Activated naive CD8-positive, alpha-beta T cell (primary cell): Measurements from ENCODE around the gene ATOX1.
"Not testable (repeated sequence)": the region's sequence is repeated elsewhere in the genome, so short reads cannot be mapped to it uniquely, and the experiment has no call there.

ENCODE experiments used
- H3K27ac Mint-ChIP-seq: one replicate; pipeline ENCODE4 v1.8.0; 2021; ENCODE audit warnings: mixed read lengths
- H3K27me3 Mint-ChIP-seq: one replicate; pipeline ENCODE4 v1.8.0; 2021; ENCODE audit warnings: mixed read lengths
- H3K36me3 Mint-ChIP-seq: one replicate; pipeline ENCODE4 v1.8.0; 2021; ENCODE audit warnings: mixed read lengths
- H3K4me1 Mint-ChIP-seq: one replicate; pipeline ENCODE4 v1.8.0; 2021; ENCODE audit warnings: low read depth, mixed read lengths
- H3K4me3 Mint-ChIP-seq: one replicate; pipeline ENCODE4 v1.8.0; 2021; ENCODE audit warnings: mild to moderate bottlenecking, mixed read lengths
- H3K9me3 Mint-ChIP-seq: one replicate; pipeline ENCODE4 v1.8.0; 2021; ENCODE audit warnings: low read depth, mixed read lengths

Gene ATOX1

DNA sequence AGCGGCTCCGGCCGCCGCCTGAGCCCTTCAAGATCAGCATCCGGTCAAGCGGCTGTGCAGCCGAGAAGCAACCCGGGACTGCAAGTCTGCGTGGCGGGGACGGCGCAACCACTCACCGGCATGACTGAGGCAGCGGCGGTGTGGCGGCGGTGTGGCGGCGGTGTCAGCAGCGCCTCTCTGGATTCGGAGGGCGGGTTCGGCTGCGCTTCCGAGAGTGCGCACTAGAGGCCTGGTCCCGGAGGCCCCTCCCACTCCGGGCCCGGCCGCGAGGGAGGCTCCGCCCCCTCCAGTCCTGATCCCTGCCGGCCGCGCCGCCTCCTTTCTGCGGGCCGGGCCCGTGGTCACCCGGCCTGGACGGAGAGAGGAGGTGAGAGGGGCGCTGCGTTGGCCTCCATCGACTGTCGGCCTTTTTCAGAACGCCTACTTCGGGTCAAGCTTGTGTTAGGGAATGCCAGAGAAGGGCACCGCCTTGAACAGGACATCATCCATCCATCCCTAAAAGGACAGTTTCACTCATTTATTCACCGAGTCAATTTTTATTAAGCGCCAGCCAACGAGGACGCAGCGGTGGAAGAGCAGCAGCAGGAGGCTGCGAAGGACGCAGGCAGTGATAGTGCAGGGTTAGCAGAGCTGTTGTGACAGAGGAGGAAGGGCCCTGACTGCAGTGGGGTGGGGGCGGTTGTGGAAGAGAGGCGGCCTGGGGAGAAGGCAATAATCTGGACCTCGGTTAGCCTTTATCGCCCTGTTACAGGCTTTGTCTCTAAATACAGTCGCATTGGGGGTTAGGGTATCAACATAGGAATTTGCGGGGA lies at the start of gene ATOX1:
Gene ATOX1 (minus strand): TSS at position 202 of the 812 bp plus-strand sequence. CDS start 80 bp downstream, at position 122.
- Mint-ChIP-seq H3K9me3 (no peaks in the 10 kb centered on the region), H3K36me3 (no peaks in the 10 kb centered on the region), H3K4me3 (peak within 1 kb of the TSS; percentile 92), H3K27ac (peak within 1 kb of the TSS; percentile 94), H3K27me3 (no peaks in the 10 kb centered on the region), H3K4me1 (peaks cover 36% of the 10 kb centered on the region)

GRCh38 chr5:151805414-151806223 lies 47.2 kb upstream of the ATOX1 start:
- Mint-ChIP-seq H3K9me3 (no peaks in the 10 kb centered on the region), H3K4me1 (peaks cover 32% of the 10 kb centered on the region), H3K4me3 (no peak overlapping the region), H3K27ac (peak overlapping the region; percentile 77), H3K36me3 (peaks cover 17% of the 10 kb centered on the region), H3K27me3 (no peaks in the 10 kb centered on the region)

GRCh38 chr5:151800532-151800931 lies 42.1 kb upstream of the ATOX1 start:
- peaks cover 13% of the 10 kb centered on the region for H3K36me3 Mint-ChIP-seq
- H3K27ac Mint-ChIP-seq = no peak overlapping the region
- peaks cover 29% of the 10 kb centered on the region for H3K4me1 Mint-ChIP-seq
- H3K27me3 Mint-ChIP-seq = no peaks in the 10 kb centered on the region
- H3K4me3 Mint-ChIP-seq = no peak overlapping the region
- H3K9me3 Mint-ChIP-seq = no peaks in the 10 kb centered on the region

- no peaks in the 10 kb centered on the region for H3K27me3 Mint-ChIP-seq
- H3K4me3 Mint-ChIP-seq = no peak overlapping the region
- H3K9me3 Mint-ChIP-seq = no peaks in the 10 kb centered on the region
- peaks cover 15% of the 10 kb centered on the region for H3K36me3 Mint-ChIP-seq
- H3K27ac Mint-ChIP-seq = peak overlapping the region; percentile 2
- peaks cover 28% of the 10 kb centered on the region for H3K4me1 Mint-ChIP-seq
These were observed 41.0 kb upstream of the ATOX1 start for GRCh38 chr5:151799407-151799806.

- Mint-ChIP-seq H3K9me3 (no peaks in the 10 kb centered on the region), H3K4me1 (peaks cover 26% of the 10 kb centered on the region), H3K27ac (no peak overlapping the region), H3K27me3 (no peaks in the 10 kb centered on the region), H3K36me3 (peaks cover 17% of the 10 kb centered on the region), H3K4me3 (no peak overlapping the region)
These were observed 40.2 kb upstream of the ATOX1 start for GRCh38 chr5:151798674-151799073.

GRCh38 chr5:151795426-151795825 lies 37.0 kb upstream of the ATOX1 start:
- H3K4me1 Mint-ChIP-seq = peaks cover 35% of the 10 kb centered on the region
- H3K36me3 Mint-ChIP-seq = peaks cover 18% of the 10 kb centered on the region
- no peak overlapping the region for H3K27ac Mint-ChIP-seq
- H3K4me3 Mint-ChIP-seq = no peak overlapping the region
- no peaks in the 10 kb centered on the region for H3K27me3 Mint-ChIP-seq
- H3K9me3 Mint-ChIP-seq = no peaks in the 10 kb centered on the region

- Mint-ChIP-seq H3K36me3 (peaks cover 18% of the 10 kb centered on the region), H3K27ac (no peak overlapping the region), H3K27me3 (no peaks in the 10 kb centered on the region), H3K4me3 (no peak overlapping the region), H3K4me1 (peaks cover 36% of the 10 kb centered on the region), H3K9me3 (no peaks in the 10 kb centered on the region)
These were observed 34.9 kb upstream of the ATOX1 start for GRCh38 chr5:151793358-151793757.

GRCh38 chr5:151787817-151788216 lies 29.4 kb upstream of the ATOX1 start:
- Mint-ChIP-seq H3K36me3 (peaks cover 11% of the 10 kb centered on the region), H3K4me3 (no peak overlapping the region), H3K9me3 (no peaks in the 10 kb centered on the region), H3K27me3 (no peaks in the 10 kb centered on the region), H3K4me1 (peaks cover 53% of the 10 kb centered on the region), H3K27ac (no peak overlapping the region)

DNA sequence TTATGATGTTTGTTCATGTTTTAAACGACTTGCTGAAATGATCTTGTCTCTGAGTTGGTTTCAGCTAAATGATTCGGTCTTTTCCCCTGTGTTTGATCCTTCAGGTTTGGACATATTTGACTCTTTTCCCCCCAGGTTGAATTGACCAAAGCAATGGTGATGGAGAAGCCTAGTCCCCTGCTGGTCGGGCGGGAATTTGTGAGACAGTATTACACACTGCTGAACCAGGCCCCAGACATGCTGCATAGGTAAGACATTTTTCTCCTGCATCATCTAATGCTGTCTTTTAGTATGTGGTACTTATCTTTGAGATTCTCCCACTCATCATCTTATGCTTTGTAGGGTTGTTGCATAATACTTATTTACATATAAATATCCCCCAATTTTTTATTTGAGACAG lies 28.0 kb upstream of the ATOX1 start:
- H3K27ac Mint-ChIP-seq = peak overlapping the region; percentile 54
- H3K4me1 Mint-ChIP-seq = peaks cover 59% of the 10 kb centered on the region
- H3K4me3 Mint-ChIP-seq = peak overlapping the region; percentile 12
- no peaks in the 10 kb centered on the region for H3K9me3 Mint-ChIP-seq
- peaks cover 7% of the 10 kb centered on the region for H3K36me3 Mint-ChIP-seq
- H3K27me3 Mint-ChIP-seq = no peaks in the 10 kb centered on the region

DNA sequence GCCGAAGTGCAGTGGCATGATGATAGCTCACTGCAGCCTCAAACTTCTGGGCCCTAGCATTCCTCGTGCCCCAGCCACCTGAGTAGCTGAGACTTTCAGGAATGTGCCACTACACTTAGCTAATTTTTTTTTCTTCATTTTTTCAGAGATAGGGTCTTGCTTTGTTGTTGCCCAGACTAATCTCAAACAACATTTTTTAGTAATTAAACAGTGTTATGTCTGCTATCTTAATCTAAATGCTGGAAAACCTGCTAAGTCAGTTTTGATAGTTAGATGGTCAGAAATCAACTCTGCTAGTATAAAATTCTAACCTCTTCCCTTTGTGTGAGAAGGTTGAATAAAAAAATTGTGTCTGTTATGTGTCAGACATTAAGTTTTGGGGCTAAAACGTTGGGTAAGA lies 25.7 kb upstream of the ATOX1 start:
- H3K4me1 Mint-ChIP-seq = peaks cover 74% of the 10 kb centered on the region
- peak overlapping the region; percentile 28 for H3K4me3 Mint-ChIP-seq
- peaks cover 3% of the 10 kb centered on the region for H3K36me3 Mint-ChIP-seq
- no peaks in the 10 kb centered on the region for H3K9me3 Mint-ChIP-seq
- H3K27me3 Mint-ChIP-seq = no peaks in the 10 kb centered on the region
- H3K27ac Mint-ChIP-seq = peak overlapping the region; percentile 10

- H3K4me3 Mint-ChIP-seq, H3K36me3 Mint-ChIP-seq, H3K9me3 Mint-ChIP-seq, H3K27ac Mint-ChIP-seq, H3K27me3 Mint-ChIP-seq: not testable (repeated sequence)
- H3K4me1 Mint-ChIP-seq = peaks cover 78% of the 10 kb centered on the region
These were observed 25.2 kb upstream of the ATOX1 start for GRCh38 chr5:151783664-151784063.

- Mint-ChIP-seq H3K4me1 (peaks cover 89% of the 10 kb centered on the region), H3K27ac (peak overlapping the region; percentile 46), H3K27me3 (no peaks in the 10 kb centered on the region), H3K9me3 (no peaks in the 10 kb centered on the region), H3K4me3 (peak overlapping the region; percentile 69), H3K36me3 (peaks cover 6% of the 10 kb centered on the region)
These were observed 22.8 kb upstream of the ATOX1 start for GRCh38 chr5:151781201-151781600.

DNA sequence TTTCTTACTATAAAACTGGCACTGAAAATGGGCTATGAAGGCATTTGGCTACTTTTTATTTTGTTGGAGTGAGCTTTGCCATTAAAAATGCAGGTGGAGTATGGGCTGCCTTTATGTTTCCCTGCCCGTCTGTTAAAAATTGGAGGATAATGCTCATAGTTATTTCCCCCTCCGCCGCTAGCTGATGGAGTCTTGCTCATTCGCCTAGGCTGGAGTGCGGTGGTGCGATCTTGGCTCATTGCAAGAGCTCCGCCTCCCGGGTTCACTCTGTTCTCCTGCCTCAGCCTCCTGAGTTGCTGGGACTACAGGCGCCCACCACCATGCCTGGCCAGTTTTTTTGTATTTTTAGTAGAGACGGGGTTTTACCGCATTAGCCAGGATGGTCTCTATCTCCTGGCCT lies 21.9 kb upstream of the ATOX1 start:
- H3K27me3 Mint-ChIP-seq = no peaks in the 10 kb centered on the region
- peak overlapping the region; percentile 53 for H3K4me3 Mint-ChIP-seq
- peaks cover 89% of the 10 kb centered on the region for H3K4me1 Mint-ChIP-seq
- H3K27ac Mint-ChIP-seq = peak overlapping the region; percentile 82
- H3K36me3 Mint-ChIP-seq = peaks cover 8% of the 10 kb centered on the region
- H3K9me3 Mint-ChIP-seq = no peaks in the 10 kb centered on the region

DNA sequence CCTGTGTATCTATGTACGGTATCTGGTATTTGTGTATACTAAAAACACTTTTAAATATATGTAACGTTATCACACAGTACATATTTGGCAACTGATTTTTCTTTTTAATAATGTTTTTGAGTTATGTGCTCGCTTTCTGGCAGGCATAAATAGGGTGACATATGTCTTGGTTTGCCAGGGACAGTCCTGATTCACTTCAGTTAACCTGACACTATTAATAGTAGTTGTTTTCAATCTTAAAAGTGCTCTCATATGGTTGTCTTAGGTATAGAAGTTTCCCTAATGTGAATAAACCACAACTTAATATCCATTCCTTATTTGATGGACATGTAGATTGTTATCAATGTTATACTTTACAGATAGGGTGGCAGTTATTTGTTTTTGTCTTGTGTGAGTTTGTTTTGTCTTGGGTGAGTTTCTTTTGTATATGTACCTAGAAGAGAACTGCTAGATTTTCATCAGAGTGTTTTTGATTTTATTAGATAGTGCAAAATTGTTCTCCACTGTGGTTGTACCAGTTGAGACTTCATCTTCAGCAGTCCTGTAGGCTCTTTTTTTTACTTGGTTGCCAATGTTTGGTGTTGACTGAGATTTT lies 21.2 kb upstream of the ATOX1 start:
- Mint-ChIP-seq H3K4me3 (peak overlapping the region; percentile 78), H3K4me1 (peaks cover 90% of the 10 kb centered on the region), H3K9me3 (no peaks in the 10 kb centered on the region), H3K27ac (peak overlapping the region; percentile 83), H3K36me3 (peaks cover 8% of the 10 kb centered on the region), H3K27me3 (no peaks in the 10 kb centered on the region)

DNA sequence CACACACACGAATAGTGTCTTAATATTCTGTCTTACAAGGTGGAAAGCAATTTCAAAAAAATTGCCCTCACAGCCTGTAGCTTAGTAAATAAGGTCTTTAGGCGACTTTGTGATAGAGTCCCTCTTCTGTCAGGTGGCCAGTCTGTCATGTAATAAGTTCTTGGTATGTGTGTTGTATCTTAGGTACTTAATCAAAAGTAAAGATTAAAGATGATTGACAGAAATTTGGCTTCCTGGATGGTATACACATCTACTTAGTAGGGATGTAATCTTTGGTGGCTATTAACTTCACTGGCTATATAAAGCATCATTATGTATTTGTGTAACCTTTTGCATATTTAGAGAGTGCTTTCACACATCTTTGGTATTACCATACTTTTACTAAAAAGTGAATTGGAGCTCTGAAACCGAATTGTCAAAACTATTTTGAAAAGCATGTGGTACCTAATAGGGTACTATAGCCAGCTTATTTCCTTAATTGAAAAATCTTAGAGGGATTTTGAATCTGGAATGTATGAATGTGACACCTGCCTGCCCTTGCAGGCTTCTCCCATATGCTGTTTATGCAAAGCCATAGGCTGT lies 16.7 kb upstream of the ATOX1 start:
- Mint-ChIP-seq H3K27ac (peak overlapping the region; percentile 62), H3K36me3 (peaks cover 15% of the 10 kb centered on the region), H3K27me3 (no peaks in the 10 kb centered on the region), H3K4me3 (peak overlapping the region; percentile 99), H3K9me3 (no peaks in the 10 kb centered on the region), H3K4me1 (peaks cover 61% of the 10 kb centered on the region)
